DMS153 (cell line): ENCODE data around the gene ATP10B.
"Not testable (repeated sequence)": the region's sequence is repeated elsewhere in the genome, so short reads cannot be mapped to it uniquely, and the experiment has no call there.

ENCODE experiments used
- DNase-seq: peaks from one replicate; lab custom pipeline; 2025; lab: John Stamatoyannopoulos, UW

The ATP10B gene

DNA sequence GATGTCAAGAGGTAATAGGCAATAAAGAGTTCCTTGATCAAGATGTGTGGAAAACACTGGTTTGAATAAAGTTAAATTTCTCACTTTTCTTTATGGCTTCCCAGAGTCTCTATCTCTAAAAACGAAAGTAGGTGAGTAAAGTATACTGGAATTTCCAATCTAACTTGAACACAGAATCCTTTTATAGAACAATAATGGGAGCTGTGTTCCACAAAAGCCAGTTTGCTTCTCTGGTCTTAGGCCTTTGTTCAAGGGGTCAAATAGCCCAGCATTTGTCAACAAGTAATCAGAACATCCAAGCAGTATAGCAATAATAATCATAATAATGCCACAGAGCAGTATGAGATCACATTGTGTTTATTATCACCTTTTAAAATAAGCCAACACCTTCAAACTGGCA lies 20.2 kb downstream of the ATP10B start:
- no peak for DNase-seq

DNA sequence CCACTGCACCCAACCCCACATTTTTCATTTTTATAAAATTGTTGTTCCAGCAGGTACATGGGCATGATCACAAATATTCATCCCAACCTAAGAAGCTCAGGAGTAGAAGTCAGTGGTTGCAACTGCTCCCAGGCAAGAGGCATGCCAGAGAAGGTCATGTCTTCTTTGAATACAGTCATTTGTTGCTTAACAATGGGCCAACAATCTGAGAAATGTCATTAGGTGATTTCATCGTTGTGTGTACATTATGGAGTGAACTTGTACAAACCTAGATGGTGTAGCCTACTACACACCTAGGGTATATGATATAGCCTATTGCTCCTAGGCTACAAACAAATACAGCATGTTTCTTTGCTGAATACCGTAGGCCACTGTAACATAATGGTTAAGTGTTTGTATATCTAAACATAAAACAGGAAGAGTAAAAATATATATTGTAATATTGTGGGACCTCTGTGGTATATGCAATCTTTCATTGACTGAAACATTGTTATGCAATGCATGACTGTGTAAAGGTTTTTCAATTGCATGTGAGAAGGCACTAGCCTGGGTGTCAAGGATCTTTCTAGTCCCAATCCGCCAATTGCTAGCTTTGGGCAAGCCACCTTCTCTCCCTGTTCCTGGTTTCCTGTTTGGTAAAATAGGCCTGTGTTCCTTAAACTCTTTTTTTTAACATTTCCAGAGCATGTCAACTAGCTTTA lies 27.6 kb downstream of the ATP10B start:
- no peak for DNase-seq

DNA sequence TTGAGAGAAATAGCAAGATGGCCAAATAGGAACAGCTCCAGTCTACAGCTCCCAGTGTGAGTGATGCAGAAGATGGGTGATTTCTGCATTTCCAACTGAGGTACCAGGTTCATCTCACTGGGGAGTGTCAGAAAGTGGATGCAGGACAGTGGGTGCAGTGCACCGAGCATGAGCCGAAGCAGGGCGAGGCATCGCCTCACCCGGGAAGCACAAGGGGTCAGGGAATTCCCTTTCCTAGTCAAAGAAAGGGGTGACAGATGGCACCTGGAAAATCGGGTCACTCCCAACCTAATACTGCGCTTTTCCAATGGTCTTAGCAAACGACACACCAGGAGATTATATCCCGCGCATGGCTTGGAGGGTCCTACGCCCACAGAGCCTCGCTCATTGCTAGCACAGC lies 39.0 kb downstream of the ATP10B start:
- DNase-seq, result not testable (repeated sequence)

DNA sequence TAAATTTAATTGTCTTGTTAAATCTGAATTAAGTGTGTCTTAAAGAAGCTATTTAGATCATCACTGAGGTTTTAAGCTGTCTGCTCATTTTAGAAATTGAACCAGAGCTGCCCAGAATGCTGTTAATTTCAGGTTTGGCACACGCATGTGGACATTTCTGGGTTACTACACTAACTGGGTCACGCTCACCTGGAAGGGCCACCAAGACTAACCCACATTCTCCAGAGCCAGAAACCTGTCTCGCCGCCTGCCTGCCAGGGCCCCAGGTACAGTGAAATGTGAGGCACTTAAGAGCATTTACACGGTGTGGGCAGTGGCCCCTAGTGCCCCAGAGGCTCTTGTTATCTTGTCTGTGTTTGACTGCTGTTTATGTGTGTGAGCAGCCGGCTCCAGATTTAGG lies 46.6 kb downstream of the ATP10B start:
- DNase-seq, result no peak

DNA sequence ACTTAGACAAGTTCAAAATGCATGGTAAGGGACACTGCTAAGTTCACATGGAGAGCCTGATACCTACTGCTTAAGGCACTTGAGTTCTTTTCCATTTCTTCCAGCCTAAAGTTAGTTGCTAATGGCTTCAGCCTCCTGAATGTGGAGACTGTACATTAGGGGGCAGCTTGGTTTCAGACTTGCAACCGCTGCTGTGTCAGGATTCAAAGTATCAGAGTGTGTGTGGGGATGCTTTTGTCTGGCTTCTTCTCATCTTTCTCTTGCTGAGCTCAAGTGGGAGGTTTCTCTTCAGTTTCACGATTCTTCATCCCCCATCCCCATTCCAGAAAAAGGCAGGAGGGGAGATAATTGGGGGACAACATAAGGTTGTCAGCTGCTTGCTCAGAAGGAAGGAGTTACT lies 49.4 kb downstream of the ATP10B start:
- DNase-seq, result no peak

DNA sequence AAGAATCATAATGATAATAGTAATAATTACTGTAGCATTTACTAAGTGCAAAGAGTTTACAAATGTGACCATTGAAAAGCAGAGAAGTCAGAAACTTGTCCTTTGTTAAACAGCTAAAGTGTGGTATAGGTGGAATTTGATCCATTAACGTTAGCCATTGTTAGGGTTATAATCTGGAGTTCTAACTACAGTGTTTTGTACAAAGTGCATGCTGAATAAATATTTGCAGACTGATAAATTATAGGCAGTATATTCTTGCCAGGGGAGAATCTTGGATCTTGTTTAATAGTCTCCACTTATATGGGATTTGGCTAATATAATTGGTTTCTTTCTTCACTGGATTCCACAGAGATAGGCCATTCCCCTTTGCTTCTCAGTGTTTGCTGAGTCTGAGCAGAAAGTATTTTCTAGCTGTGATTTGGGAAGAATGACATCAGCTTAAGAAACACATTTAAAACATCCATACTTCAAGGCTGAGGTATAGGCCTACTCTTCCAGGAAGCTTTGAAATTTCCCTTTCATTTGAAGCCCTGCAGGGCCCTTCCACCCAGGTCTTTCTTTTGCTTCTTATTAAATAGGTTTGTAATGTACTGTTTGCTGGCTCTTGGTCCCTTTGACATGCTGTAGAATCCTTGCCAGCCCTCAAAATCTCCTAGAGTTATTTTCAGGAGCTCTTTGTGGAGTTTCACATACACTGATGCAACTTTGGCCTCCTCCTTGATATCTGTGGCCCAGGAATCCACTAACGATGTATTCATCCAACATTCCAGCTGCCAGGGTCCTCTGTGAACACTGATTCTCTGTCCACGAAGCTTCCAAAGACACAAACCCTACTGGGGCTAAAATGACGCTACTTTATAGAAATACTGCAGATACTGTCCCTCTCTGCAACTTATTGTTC lies 51.4 kb downstream of the ATP10B start:
- DNase-seq, result no peak

DNA sequence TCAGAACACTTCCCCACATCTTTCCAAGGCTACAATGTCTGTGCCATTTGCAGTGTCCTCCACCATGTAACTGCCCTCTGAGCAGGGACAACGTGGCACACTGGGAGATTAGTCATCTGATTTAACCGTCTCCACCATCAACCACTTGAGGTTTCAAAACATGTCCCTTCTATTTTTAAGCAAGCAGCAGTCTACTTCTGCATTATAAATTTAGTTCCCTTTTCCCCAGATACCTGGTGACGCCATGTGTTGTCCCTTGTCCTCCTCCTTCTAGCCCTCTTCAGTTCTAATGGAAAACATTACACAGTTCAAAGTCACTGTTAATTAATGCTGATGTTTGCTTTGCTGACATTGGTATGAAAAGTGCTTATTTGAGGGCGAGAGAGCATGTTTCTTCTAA lies 52.8 kb downstream of the ATP10B start:
- DNase-seq, result peak; percentile 31

DNA sequence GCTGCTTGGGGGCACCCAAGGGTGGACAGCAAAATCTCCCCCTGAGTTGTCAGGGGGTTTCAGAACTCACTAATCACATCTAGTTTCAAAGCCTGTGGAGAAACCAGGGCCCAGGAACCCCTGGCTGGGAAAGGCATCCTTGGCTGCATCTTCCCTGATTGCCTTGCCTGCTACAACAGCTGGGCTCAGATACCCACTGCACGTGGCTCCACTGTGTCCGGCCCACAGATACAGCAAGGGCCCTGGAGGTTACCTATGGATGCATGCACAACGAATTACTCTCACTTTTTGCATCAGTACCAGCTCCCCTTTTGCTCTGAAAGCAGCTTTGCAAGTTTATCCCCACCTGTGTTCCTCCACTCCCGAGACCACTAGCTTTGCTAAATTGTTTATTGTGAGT lies 55.0 kb downstream of the ATP10B start:
- DNase-seq, result no peak

DNA sequence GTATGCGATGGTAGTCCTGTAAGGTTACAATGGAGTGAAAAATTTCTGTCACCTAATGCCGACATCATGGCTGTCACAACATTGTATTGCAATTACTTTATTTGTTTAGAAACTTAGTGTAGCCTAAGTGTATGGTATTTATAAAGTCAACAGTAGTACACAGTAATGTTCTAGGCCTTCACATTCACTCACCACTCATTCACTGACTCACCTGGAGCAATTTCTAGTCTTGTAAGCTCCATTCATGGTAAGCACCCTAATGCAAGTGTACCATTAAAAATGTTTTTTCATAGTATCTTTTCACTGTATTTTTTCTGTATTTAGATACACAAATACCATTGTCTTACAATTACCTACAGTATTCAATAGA lies 58.5 kb downstream of the ATP10B start:
- no peak for DNase-seq

DNA sequence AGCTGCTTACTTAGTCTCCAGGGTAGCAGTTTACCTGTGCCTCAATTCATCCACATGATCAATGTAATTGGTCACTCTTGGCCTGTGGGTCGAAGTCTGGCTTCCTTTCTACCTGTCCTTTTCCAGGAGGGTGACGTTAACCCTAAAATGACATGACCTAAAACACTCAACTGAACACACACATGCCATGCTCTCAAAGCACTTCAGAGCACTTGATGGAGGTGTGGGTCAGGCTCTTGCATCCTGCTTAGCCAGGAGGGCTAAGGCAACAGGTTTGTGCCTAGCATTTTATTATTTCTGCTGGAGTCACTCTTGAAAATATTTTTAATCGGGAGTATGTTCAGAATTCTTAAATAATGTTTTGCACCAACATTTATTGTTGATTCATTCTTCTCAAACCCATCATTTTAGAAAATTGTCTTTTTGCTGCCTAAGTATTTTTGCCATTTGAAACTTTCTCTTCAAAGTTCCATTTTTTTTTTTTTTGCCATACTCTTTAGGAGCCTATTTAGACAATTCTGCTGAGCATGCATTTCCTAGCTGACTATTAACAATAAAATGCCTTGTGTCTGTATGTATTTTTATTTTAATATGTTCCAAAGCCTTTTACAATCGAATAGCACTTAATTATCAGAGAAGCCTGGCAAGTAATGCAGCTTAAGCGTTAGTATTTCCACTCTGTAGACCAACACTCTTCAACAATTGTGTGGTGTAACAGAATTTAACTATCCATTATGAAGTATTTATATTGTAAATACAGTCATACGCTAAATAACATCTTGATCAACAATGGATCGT lies 59.1 kb downstream of the ATP10B start:
- DNase-seq, result no peak

DNA sequence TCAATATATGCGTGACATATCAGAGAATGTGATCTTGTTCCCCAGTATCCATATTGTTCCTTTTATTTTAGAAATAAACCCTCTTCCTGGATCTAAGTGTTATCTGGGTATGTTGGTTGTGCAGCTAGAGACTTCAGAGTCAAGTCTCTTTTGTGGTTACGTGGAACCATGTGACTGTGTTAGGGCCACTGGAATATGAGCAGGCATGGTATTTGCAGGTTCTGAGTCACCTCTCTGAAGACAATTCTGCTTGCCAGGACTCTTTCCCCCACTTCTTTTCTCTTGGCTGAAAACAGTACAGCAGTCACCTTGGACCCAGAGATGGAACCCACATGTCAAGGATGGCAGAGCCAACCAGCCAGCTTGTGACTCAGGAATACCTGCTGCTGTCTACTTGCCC lies 59.7 kb downstream of the ATP10B start:
- DNase-seq, result no peak

DNA sequence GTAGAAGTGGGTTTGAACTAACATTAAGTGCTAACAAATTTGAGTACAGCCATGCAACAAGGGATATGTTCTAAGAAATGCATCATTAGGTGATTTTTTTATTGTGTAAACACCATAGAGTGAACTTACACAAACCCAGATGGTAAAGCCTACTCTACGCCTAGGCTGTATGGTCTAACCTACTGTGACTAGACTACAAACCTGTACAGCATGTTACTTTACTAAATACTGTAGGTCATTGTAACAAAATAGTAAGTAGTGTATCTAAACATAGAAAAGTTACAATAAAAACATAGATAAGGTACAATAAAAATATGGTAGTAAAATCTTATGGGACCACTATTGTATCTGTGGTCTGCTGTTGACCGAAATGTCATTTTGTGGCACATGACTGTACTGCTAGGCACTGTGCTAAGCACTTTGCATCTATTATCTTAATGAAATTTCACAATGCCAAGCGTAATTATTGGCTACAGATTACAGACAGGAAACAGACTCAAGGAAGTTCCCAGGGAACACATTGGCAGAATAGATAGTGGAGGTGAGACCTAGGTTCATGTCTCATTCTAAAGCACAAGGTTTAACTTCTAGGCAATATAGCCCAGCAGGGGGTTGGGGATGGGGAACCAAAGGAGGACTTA lies 62.7 kb downstream of the ATP10B start:
- no peak for DNase-seq

DNA sequence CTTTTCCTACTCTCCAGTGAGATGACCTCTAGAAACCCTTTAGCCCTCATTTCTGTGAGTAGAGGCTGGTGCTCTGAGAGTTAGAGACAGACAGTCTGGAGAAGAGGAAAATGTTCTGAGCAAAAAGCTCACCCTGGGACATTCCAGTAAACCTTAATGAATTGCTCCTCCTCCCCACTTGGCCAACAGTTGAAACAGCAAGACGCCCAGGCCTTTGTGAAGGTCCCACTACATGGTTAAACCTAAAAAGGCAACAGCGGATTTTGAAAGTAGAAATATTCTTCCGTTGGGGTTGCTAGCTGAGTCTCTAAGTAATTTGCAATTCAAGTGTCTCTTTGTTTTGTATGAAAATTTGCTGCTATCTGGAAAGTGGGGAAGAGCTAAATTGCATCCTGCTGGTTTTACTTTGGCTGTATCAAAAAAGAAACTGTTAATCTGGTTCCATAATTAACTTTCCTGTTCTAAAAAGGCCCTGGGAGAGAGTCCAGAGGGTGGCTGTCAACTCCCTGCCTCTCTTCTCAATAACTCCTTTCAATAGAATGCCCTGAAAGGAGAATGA lies 63.8 kb downstream of the ATP10B start:
- DNase-seq, result no peak

DNA sequence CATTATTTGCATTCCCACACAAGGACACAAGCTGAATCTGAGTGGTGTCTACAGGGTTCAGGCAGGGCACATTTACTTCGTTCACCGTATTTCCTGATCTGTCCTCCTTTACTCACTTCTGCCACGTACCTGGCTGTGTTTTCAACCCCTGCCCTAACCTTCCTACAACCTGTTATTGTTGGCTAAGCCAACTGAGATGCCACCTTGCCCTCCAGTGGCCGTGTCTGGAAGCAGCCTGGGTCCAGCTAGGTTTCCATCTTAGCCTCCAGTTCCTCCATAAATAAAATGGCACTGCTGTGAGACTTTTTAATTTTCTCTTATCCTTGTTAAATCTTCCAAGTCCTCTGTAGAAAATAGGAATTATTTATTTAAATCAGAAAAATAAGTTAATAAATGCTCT lies 64.8 kb downstream of the ATP10B start:
- DNase-seq, result peak; percentile 3

DNA sequence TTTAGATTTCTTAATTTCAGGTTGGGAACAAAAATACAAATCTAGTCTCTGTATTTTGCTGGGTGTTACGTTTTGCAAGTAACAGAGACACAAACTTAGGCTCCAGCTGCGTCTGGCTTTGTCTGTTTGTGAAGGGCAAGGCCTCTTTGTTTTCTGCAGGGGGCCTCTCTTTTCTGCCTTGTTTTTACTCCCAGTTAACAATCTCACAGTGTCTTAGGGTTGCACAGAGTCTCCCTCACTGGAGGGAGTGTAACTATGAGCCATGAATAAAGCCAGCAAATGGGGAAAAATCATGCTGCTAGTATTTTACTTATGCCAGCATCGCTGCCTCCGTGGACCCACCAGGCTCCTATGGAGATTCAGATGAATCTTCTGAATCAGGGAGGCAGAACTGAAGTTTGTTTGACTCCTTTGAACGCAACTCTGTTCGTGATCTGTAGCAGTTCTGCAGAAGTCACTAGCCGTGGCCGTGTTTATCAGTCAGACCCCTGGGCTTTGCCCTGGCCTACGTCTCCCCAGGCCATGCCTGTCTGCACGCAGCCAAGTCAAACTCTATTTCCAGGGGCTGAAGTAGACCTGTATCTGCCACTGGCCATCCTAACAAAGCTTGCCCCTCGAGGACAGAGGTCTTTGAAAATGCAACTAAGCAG lies 77.2 kb downstream of the ATP10B start:
- no peak for DNase-seq

DNA sequence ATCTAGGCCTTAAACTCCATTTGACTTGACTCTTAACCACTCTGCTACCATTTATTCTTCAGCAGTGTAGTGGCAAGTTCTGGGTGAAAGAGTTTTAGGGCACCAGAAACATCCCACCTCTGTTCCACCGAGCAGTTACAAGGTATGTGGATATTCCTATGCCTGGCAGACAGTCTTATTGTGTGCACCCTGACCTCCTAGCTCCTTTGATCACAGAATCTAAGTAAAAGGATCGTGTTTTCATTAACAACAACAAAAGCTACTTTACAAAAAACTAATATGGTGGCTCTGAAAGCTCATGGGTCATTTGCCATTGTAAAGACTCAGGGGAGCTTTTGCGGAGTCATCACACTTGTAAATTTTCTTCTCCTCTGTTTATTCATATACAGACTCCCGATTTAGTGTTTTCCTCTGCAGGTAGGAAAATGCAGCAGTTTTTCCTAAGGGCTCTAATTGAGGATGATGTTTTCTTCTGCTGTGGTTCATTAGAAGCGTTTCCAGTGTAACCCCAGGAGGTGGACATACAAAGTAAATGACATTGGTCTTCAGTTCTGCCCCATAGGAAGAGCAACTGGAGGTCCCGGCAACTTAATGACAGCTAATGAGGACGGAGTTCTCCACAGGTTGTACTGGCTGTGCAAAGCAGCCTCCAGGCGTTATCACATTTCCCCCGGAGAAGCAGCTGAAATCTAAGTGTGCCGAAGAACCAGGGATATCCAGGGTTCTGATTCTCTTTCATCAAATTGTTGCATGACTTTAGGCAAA lies 78.2 kb downstream of the ATP10B start:
- no peak for DNase-seq

DNA sequence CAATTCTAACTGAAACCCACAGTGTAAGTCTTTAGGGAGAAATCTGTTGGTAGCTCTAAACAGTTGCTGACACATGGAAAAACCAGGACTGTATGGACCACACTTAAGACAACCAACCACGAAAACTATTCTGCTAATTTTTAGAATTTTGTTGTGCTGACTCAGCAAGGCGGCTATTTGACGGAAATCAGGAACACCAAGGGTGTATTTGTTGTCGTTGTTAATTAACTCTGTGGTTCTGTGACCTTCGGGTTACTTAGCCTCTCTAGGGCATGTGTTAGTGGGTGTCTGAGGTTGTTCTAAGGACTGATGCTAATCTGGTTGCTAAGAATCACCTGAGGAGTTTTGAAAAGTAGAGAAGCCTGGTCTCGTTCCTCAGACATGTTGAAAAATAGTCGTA lies 79.2 kb downstream of the ATP10B start:
- no peak for DNase-seq

DNA sequence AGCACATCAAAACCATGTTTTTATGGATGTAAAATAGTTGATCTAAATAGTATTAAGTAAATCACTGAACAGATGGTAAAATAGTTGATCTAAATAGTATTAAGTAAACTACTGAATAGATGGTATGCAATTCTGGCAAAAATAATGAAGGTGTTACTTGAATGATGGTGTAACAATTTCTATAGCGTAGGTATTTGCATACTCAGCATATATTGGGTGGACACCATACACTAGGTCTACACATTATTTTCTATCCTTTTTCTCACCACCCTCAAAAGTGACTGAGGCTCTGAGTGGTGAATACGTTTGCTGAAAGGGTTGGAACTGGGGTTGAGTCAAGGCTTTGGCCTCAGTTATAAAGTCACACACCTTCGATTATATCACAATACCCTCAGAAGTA lies 81.3 kb downstream of the ATP10B start:
- no peak for DNase-seq

DNA sequence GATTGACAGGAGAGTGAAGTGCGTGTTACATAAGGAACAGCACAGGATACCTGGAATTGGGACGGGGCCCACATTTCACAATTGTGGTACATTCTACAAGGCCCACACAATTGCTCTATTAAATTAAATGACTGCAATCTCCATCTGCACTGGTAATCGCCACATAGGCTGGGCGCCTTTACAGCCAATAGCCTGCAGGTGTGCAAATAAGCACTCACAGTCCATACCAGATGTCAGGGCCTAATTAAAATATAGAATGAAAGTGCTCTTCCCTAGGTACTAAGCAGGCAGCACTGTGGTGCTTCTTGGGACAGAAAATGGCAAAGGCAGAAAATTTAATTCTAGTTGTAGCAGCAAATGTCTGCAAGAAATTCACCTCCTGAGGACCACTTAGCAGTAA lies 82.7 kb downstream of the ATP10B start:
- DNase-seq, result peak; percentile 56

DNA sequence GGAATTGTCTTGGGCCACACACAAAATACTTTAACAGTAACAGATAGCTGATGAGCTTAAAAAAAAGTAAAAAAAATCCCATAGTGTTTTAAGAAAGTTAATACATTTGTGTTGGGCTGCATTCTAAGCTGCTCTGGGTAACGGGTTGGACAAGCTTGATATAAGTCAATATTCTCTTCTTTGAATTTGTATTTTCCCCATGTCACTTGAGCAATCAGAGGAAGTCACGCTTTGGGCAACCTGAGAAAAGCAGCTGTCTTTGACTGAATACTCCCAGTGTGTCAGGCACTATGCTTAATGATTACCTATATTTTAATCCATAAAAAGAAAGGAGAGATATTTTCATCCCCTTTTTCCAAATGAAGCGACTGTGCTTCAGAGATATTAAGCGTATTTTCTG lies 84.9 kb downstream of the ATP10B start:
- DNase-seq, result no peak

DNA sequence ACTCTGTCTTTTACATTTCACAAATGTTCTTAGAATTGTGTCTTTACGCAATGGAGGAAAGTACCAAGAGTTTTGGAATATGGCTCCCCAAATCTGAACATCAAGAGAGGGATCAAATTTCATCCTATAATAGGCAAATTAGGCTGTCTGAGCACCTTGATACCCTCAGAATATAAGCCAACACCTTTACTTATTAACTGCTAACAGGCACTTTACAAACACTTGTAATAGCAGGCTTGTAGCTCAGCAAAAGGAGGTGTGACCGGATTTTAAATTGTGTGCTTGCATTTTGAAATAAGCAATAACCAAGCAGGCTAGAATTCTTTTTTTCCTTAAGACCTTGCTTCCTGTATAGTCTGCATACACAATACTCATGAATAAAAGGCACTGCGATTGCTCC lies 92.0 kb downstream of the ATP10B start:
- DNase-seq, result no peak
